WTC11 (cell line): Measurements from ENCODE around the gene MTMR2. TPM values are rescaled to one million over a fixed set of nuclear protein-coding genes. Genes with fewer than 3 reads are reported as not detected.

ENCODE experiments used
- AR ChIP-seq: fragments of 250-450 bp; sonication (Bioruptor Pico); IDR thresholded peaks from 2 replicates; pipeline ENCODE4 v1.9.0; 2021; ENCODE audit warnings: mild to moderate bottlenecking
- CREM ChIP-seq: sonication (generic); formaldehyde crosslinking; IDR thresholded peaks from 2 replicates; pipeline ENCODE4 v1.8.1; 2022; ENCODE audit warnings: mild to moderate bottlenecking, missing genetic modification reagents, moderate library complexity
- CTCF ChIP-seq: fragments of 200-600 bp; IDR thresholded peaks from 2 replicates; pipeline ENCODE4 v1.8.0; 2022; ENCODE audit warnings: antibody characterized with exemption
- ERG ChIP-seq: fragments of 250-450 bp; sonication (Bioruptor Pico); IDR thresholded peaks from 2 replicates; pipeline ENCODE4 v1.8.0; 2021; ENCODE audit warnings: mild to moderate bottlenecking
- ESRRA ChIP-seq: sonication (generic); formaldehyde crosslinking; IDR thresholded peaks from 2 replicates; pipeline ENCODE4 v1.8.1; 2022; ENCODE audit warnings: mild to moderate bottlenecking, missing genetic modification reagents, borderline replicate concordance
- ETV6 ChIP-seq: sonication (generic); formaldehyde crosslinking; IDR thresholded peaks from 2 replicates; pipeline ENCODE4 v1.8.1; 2022; ENCODE audit warnings: mild to moderate bottlenecking, missing genetic modification reagents
- FOXJ3 ChIP-seq: sonication (generic); formaldehyde crosslinking; IDR thresholded peaks from 2 replicates; pipeline ENCODE4 v1.9.0; 2021; ENCODE audit warnings: missing genetic modification reagents, mild to moderate bottlenecking, borderline replicate concordance
- FOXP1 ChIP-seq: sonication (generic); formaldehyde crosslinking; IDR thresholded peaks from 2 replicates; pipeline ENCODE4 v1.8.0; 2022; ENCODE audit warnings: missing genetic modification reagents, mild to moderate bottlenecking, moderate library complexity, borderline replicate concordance
- GABPB1 ChIP-seq: sonication (generic); formaldehyde crosslinking; IDR thresholded peaks from 2 replicates; pipeline ENCODE4 v1.8.1; 2023; ENCODE audit warnings: mild to moderate bottlenecking, missing genetic modification reagents
- MXD4 ChIP-seq: fragments of 250-450 bp; sonication (Bioruptor Pico); IDR thresholded peaks from 2 replicates; pipeline ENCODE4 v1.8.0; 2021; ENCODE audit warnings: mild to moderate bottlenecking, moderate library complexity, borderline replicate concordance
- NFATC4 ChIP-seq: fragments of 250-450 bp; sonication (Bioruptor Pico); IDR thresholded peaks from 2 replicates; pipeline ENCODE4 v1.9.0; 2021; ENCODE audit warnings: mild to moderate bottlenecking
- NFE2L1 ChIP-seq: sonication (generic); formaldehyde crosslinking; IDR thresholded peaks from 2 replicates; pipeline ENCODE4 v1.8.1; 2023; ENCODE audit warnings: missing genetic modification reagents
- NFYB ChIP-seq: sonication (generic); formaldehyde crosslinking; conservative IDR thresholded peaks from 2 replicates; pipeline ENCODE4 v1.8.0; 2022; ENCODE audit warnings: low read depth, missing genetic modification reagents
- NR1H2 ChIP-seq: sonication (generic); formaldehyde crosslinking; IDR thresholded peaks from 2 replicates; pipeline ENCODE4 v1.9.0; 2021; ENCODE audit warnings: mild to moderate bottlenecking, moderate library complexity, missing genetic modification reagents
- NR2C2 ChIP-seq: sonication (generic); formaldehyde crosslinking; IDR thresholded peaks from 2 replicates; pipeline ENCODE4 v1.8.0; 2022; ENCODE audit warnings: mild to moderate bottlenecking, missing genetic modification reagents
- PREB ChIP-seq: sonication (generic); formaldehyde crosslinking; IDR thresholded peaks from 2 replicates; pipeline ENCODE4 v1.8.1; 2022; ENCODE audit warnings: mild to moderate bottlenecking, missing genetic modification reagents, moderate library complexity, borderline replicate concordance
- PRRX2 ChIP-seq: fragments of 250-450 bp; sonication (Bioruptor Pico); IDR thresholded peaks from 2 replicates; pipeline ENCODE4 v1.8.0; 2021; ENCODE audit warnings: mild to moderate bottlenecking
- RELA ChIP-seq: sonication (generic); formaldehyde crosslinking; IDR thresholded peaks from 2 replicates; pipeline ENCODE4 v1.8.1; 2022; ENCODE audit warnings: missing genetic modification reagents, mild to moderate bottlenecking, borderline replicate concordance
- SMAD3 ChIP-seq: sonication (generic); formaldehyde crosslinking; IDR thresholded peaks from 2 replicates; pipeline ENCODE4 v1.8.0; 2022; ENCODE audit warnings: missing genetic modification reagents, mild to moderate bottlenecking, borderline replicate concordance
- SMAD4 ChIP-seq: sonication (generic); formaldehyde crosslinking; IDR thresholded peaks from 2 replicates; pipeline ENCODE4 v1.8.0; 2022; ENCODE audit warnings: mild to moderate bottlenecking, missing genetic modification reagents
- SP1 ChIP-seq: sonication (generic); formaldehyde crosslinking; conservative IDR thresholded peaks from 2 replicates; pipeline ENCODE4 v1.8.1; 2022; ENCODE audit warnings: missing genetic modification reagents
- TEAD4 ChIP-seq: sonication (generic); formaldehyde crosslinking; IDR thresholded peaks from 2 replicates; pipeline ENCODE4 v1.8.0; 2022; ENCODE audit warnings: mild to moderate bottlenecking, missing genetic modification reagents
- ZNF121 ChIP-seq: sonication (generic); formaldehyde crosslinking; IDR thresholded peaks from 2 replicates; pipeline ENCODE4 v1.8.0; 2023; ENCODE audit warnings: missing genetic modification reagents
- ZNF138 ChIP-seq: sonication (generic); formaldehyde crosslinking; conservative IDR thresholded peaks from 2 replicates; pipeline ENCODE4 v1.8.1; 2022; ENCODE audit warnings: mild to moderate bottlenecking, moderate library complexity, missing genetic modification reagents
- ZNF671 ChIP-seq: fragments of 250-450 bp; sonication (Bioruptor Pico); IDR thresholded peaks from 2 replicates; pipeline ENCODE4 v1.8.0; 2021; ENCODE audit warnings: mild to moderate bottlenecking
- total RNA-seq: library from RNA; stranded (reverse); gene quantifications from 3 replicates; pipeline ENCODE4 v1.2.3, GENCODE V29; 2021
- TF ChIP-seq, protein P1 (sequence below): sonication (generic); formaldehyde crosslinking; IDR thresholded peaks from 2 replicates; pipeline ENCODE4 v1.8.0; 2022; ENCODE audit warnings: mild to moderate bottlenecking, missing genetic modification reagents
- TF ChIP-seq, protein P2 (sequence below): sonication (generic); formaldehyde crosslinking; IDR thresholded peaks from 2 replicates; pipeline ENCODE4 v1.8.1; 2022; ENCODE audit warnings: low read depth, mild to moderate bottlenecking, moderate library complexity, missing genetic modification reagents, borderline replicate concordance
- TF ChIP-seq, protein P3 (sequence below): sonication (generic); formaldehyde crosslinking; IDR thresholded peaks from 2 replicates; pipeline ENCODE4 v1.8.0; 2023; ENCODE audit warnings: missing genetic modification reagents
- TF ChIP-seq, protein P4 (sequence below): sonication (generic); formaldehyde crosslinking; IDR thresholded peaks from 2 replicates; pipeline ENCODE4 v1.8.0; 2022; ENCODE audit warnings: mild to moderate bottlenecking, missing genetic modification reagents

Gene MTMR2
- total RNA-seq, 1 experiment from 2014 or later: 45.6 TPM

DNA sequence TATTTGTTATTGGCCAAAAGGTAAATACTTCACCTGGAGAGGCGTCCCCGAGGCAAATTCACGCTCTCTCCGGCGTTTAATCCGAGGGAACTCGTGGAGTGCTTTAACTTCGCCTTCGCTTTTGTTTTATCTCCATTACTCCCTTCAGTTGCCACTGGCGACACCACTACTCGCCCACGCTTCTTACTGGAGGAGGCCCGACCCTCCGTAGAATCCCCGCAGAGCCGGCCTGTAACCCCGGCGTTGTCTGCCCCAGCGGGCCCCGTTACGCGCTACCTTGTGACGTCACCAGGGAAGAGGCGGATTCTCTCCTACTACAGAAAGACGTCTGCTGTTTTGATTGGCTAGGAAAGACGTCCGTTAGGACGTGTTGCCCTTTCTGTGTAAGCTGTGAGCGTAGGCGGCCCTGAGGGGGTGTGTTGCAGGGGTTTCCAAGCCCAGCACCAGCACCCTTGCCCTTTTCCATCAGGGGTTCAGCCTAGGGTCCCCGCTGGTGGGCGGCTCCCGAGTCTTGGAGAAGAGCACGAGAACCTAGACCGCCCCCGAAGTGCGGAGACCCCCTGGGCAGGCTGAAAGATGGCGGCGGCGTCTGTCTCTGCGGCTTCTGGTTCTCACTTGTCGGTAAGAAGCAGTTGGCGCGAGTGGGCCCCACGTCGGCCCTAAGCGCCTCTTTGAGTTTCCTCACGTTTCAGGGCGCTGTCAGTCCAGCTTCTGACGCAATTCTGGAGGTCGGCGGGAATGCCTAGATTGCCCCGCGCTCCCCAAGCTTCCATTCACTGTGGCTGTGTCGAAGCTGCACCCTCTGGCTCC, 133.6 kb downstream of the MTMR2 start, which contains the start of gene CEP57 (continued):
- TF ChIP-seq AR (no peak), FOXJ3 (CRISPR knock-in tag) (no peak), MXD4 (CRISPR knock-in tag) (no peak), ESRRA (CRISPR knock-in tag) (no peak), SP1 (CRISPR knock-in tag) (peak; percentile 60; the same call in 1 of the 2 replicates), FOXP1 (CRISPR knock-in tag) (no peak), ZNF138 (CRISPR knock-in tag) (no peak), NFE2L1 (CRISPR knock-in tag) (no peak), TEAD4 (CRISPR knock-in tag) (no peak), NFYB (peak; percentile 60), SMAD3 (CRISPR knock-in tag) (no peak), NR1H2 (no peak), GABPB1 (CRISPR knock-in tag) (peak; percentile 54; the same call in 1 of the 2 replicates), NR2C2 (CRISPR knock-in tag) (no peak), SMAD4 (CRISPR knock-in tag) (no peak), PRRX2 (CRISPR knock-in tag) (no peak), NFATC4 (no peak), CTCF (no peak), ZNF671 (CRISPR knock-in tag) (no peak), RELA (CRISPR knock-in tag) (no peak), CREM (CRISPR knock-in tag) (peak; percentile 83), ETV6 (CRISPR knock-in tag) (no peak), PREB (CRISPR knock-in tag) (0 out of 2 replicates have a peak, but pooled peaks have one; percentile 24), ERG (CRISPR knock-in tag) (no peak), ZNF121 (CRISPR knock-in tag) (no peak)
- TF ChIP-seq, protein P1, sequence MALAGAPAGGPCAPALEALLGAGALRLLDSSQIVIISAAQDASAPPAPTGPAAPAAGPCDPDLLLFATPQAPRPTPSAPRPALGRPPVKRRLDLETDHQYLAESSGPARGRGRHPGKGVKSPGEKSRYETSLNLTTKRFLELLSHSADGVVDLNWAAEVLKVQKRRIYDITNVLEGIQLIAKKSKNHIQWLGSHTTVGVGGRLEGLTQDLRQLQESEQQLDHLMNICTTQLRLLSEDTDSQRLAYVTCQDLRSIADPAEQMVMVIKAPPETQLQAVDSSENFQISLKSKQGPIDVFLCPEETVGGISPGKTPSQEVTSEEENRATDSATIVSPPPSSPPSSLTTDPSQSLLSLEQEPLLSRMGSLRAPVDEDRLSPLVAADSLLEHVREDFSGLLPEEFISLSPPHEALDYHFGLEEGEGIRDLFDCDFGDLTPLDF (CRISPR knock-in tag): no peak
- TF ChIP-seq, protein P2, sequence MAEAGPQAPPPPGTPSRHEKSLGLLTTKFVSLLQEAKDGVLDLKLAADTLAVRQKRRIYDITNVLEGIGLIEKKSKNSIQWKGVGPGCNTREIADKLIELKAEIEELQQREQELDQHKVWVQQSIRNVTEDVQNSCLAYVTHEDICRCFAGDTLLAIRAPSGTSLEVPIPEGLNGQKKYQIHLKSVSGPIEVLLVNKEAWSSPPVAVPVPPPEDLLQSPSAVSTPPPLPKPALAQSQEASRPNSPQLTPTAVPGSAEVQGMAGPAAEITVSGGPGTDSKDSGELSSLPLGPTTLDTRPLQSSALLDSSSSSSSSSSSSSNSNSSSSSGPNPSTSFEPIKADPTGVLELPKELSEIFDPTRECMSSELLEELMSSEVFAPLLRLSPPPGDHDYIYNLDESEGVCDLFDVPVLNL (CRISPR knock-in tag): no peak
- TF ChIP-seq, protein P3, sequence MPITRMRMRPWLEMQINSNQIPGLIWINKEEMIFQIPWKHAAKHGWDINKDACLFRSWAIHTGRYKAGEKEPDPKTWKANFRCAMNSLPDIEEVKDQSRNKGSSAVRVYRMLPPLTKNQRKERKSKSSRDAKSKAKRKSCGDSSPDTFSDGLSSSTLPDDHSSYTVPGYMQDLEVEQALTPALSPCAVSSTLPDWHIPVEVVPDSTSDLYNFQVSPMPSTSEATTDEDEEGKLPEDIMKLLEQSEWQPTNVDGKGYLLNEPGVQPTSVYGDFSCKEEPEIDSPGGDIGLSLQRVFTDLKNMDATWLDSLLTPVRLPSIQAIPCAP: no peak
- TF ChIP-seq, protein P4, sequence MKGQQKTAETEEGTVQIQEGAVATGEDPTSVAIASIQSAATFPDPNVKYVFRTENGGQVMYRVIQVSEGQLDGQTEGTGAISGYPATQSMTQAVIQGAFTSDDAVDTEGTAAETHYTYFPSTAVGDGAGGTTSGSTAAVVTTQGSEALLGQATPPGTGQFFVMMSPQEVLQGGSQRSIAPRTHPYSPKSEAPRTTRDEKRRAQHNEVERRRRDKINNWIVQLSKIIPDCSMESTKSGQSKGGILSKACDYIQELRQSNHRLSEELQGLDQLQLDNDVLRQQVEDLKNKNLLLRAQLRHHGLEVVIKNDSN (CRISPR knock-in tag): no peak; the same call in 1 of the 2 replicates
